Measurements from ENCODE around the gene FRMD4B. TPM values are rescaled to one million over a fixed set of nuclear protein-coding genes. Genes with fewer than 3 reads are reported as not detected.

FRMD4B gene
- total RNA-seq, 2 donors from 2014 or later: 2.1 to 2.2 TPM

- H3K4me3 ChIP-seq (ENCODE audit: low read length): no peak overlapping the region
- Mint-ChIP-seq H3K9me3 (no peaks in the 10 kb centered on the region), H3K4me3 (no peak overlapping the region), H3K27me3 (ENCODE audit: insufficient read depth) (no peaks in the 10 kb centered on the region), H3K36me3 (ENCODE audit: low read depth) (no peaks in the 10 kb centered on the region), H3K4me1 (no peaks in the 10 kb centered on the region), H3K27ac (no peak overlapping the region)
- TF ChIP-seq CTCF (conservative IDR thresholded peaks at IDR 0.05): no peak
- H3K4me1 ChIP-seq (ENCODE audit: control insufficient read depth, insufficient read depth, low read length): no peaks in the 10 kb centered on the region
- no peaks in the 10 kb centered on the region for H3K9me3 ChIP-seq (ENCODE audit: control insufficient read depth, low read length)
- H3K36me3 ChIP-seq (ENCODE audit: control insufficient read depth, insufficient read depth, low read length): no peaks in the 10 kb centered on the region
- H3K27ac ChIP-seq (ENCODE audit: low read depth, low read length): no peak overlapping the region
- no peaks in the 10 kb centered on the region for H3K27me3 ChIP-seq (ENCODE audit: control insufficient read depth, insufficient read depth, low read length, poor library complexity, severe bottlenecking)
- WGBS, 2 experiments (ENCODE audit: insufficient coverage in 1 of 2, insufficient read length in 1 of 2): 82 to 100% methylated on average over 1 of the region's 1 CpG
- no peak overlapping the region for H3K9ac ChIP-seq (ENCODE audit: extremely low read depth, low read length, poor library complexity, severe bottlenecking)
- DNase-seq: no peak
Measured at GRCh38 chr3:69226071-69226470, 159.8 kb downstream of the FRMD4B start.

GRCh38 chr3:69219101-69219708 lies 166.7 kb downstream of the FRMD4B start:
- Mint-ChIP-seq H3K4me3 (no peak overlapping the region), H3K4me1 (no peaks in the 10 kb centered on the region), H3K27ac (no peak overlapping the region), H3K36me3 (ENCODE audit: low read depth) (peaks cover 2% of the 10 kb centered on the region), H3K27me3 (ENCODE audit: insufficient read depth) (no peaks in the 10 kb centered on the region), H3K9me3 (peaks cover 9% of the 10 kb centered on the region)
- DNase-seq: no peak
- H3K27ac ChIP-seq (ENCODE audit: low read depth, low read length): no peak overlapping the region
- no peaks in the 10 kb centered on the region for H3K36me3 ChIP-seq (ENCODE audit: control insufficient read depth, insufficient read depth, low read length)
- H3K4me1 ChIP-seq (ENCODE audit: control insufficient read depth, insufficient read depth, low read length): no peaks in the 10 kb centered on the region
- H3K9ac ChIP-seq (ENCODE audit: extremely low read depth, low read length, poor library complexity, severe bottlenecking): no peak overlapping the region
- WGBS, 2 experiments (ENCODE audit: insufficient coverage in 1 of 2, insufficient read length in 1 of 2): 96 to 97% methylated on average over 5 to 7 of the region's 7 CpGs
- H3K9me3 ChIP-seq (ENCODE audit: control insufficient read depth, low read length): peaks cover 6% of the 10 kb centered on the region
- H3K27me3 ChIP-seq (ENCODE audit: control insufficient read depth, insufficient read depth, low read length, poor library complexity, severe bottlenecking): no peaks in the 10 kb centered on the region
- H3K4me3 ChIP-seq (ENCODE audit: low read length): no peak overlapping the region
- TF ChIP-seq CTCF (conservative IDR thresholded peaks at IDR 0.05): no peak

GRCh38 chr3:69218079-69218478 lies 167.8 kb downstream of the FRMD4B start:
- Mint-ChIP-seq H3K9me3 (peaks cover 9% of the 10 kb centered on the region), H3K4me1 (no peaks in the 10 kb centered on the region), H3K27me3 (ENCODE audit: insufficient read depth) (no peaks in the 10 kb centered on the region), H3K36me3 (ENCODE audit: low read depth) (peaks cover 2% of the 10 kb centered on the region), H3K4me3 (no peak overlapping the region), H3K27ac (no peak overlapping the region)
- DNase-seq: no peak
- Histone ChIP-seq H3K4me3 (ENCODE audit: low read length) (no peak overlapping the region), H3K27me3 (ENCODE audit: control insufficient read depth, insufficient read depth, low read length, poor library complexity, severe bottlenecking) (no peaks in the 10 kb centered on the region), H3K36me3 (ENCODE audit: control insufficient read depth, insufficient read depth, low read length) (no peaks in the 10 kb centered on the region), H3K9me3 (ENCODE audit: control insufficient read depth, low read length) (peaks cover 6% of the 10 kb centered on the region), H3K9ac (ENCODE audit: extremely low read depth, low read length, poor library complexity, severe bottlenecking) (no peak overlapping the region), H3K4me1 (ENCODE audit: control insufficient read depth, insufficient read depth, low read length) (no peaks in the 10 kb centered on the region), H3K27ac (ENCODE audit: low read depth, low read length) (no peak overlapping the region)
- no peak for TF ChIP-seq CTCF (conservative IDR thresholded peaks at IDR 0.05)
- WGBS, 2 experiments (ENCODE audit: insufficient coverage in 1 of 2, insufficient read length in 1 of 2): 96% methylated on average over 3 of the region's 6 CpGs; no CpG with 5 or more reads in 1 of the 2 experiments

All from endodermal cell (in vitro differentiated cells).